ENCODE results near the gene CAMKK2.

DNA sequence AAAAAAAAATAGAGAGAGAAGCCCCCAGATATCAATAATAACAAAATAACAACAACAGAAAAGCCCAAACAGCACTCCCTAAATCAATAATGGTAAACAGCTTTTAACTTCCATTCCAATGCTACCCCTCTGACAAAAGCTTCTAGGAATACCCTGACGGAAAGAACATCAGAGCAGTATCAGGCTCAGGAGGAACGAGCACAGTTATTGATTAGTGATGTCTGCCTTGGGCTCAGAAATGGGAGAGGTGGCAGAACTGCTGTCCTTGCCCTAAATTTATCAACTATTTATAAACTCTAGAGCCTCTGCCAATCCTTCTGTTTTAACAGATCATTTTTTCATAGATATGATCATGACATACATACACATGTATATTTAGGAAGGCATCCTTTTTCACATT is 44.7 kb downstream of the CAMKK2 start:
- TF ChIP-seq, protein P1, sequence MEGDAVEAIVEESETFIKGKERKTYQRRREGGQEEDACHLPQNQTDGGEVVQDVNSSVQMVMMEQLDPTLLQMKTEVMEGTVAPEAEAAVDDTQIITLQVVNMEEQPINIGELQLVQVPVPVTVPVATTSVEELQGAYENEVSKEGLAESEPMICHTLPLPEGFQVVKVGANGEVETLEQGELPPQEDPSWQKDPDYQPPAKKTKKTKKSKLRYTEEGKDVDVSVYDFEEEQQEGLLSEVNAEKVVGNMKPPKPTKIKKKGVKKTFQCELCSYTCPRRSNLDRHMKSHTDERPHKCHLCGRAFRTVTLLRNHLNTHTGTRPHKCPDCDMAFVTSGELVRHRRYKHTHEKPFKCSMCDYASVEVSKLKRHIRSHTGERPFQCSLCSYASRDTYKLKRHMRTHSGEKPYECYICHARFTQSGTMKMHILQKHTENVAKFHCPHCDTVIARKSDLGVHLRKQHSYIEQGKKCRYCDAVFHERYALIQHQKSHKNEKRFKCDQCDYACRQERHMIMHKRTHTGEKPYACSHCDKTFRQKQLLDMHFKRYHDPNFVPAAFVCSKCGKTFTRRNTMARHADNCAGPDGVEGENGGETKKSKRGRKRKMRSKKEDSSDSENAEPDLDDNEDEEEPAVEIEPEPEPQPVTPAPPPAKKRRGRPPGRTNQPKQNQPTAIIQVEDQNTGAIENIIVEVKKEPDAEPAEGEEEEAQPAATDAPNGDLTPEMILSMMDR (conservative IDR thresholded peaks at IDR 0.05): no peak
- TF ChIP-seq EZH2 (IDR thresholded peaks at IDR 0.05; ENCODE audit: low read depth): no peak

Measured in PC-9 (cell line).